Activated CD4-positive, alpha-beta T cell treated with anti-CD3 and anti-CD28 coated beads for 36 hours (primary cell): ENCODE data around the gene TMEM40. TPM values are rescaled to one million over a fixed set of nuclear protein-coding genes. Genes with fewer than 3 reads are reported as not detected.

Source experiments
- ATAC-seq: fragments of 200-7000 bp; cut with Tn5 transposase; one replicate; pipeline ENCODE4 v1.10.0; 2021; ENCODE audit warnings: mild to moderate bottlenecking, moderate library complexity
- CTCF ChIA-PET: fragments of 350-600 bp; sonication (Branson Sonifier 250); formaldehyde crosslinking; loops from one replicate; lab custom pipeline; 2021; ENCODE audit warnings: antibody characterized with exemption; lab: Charles Lee
- POLR2A ChIA-PET: fragments of 350-600 bp; sonication (Branson Sonifier 250); formaldehyde crosslinking; loops from one replicate; lab custom pipeline; 2021; ENCODE audit warnings: antibody characterized with exemption, inconsistent platforms; lab: Charles Lee
- DNase-seq: peaks from one replicate; pipeline ENCODE4 v3.0.0-alpha.2; 2020
- H3K27ac Mint-ChIP-seq: one replicate; pipeline ENCODE4 v1.8.0; 2021; ENCODE audit warnings: mixed read lengths
- H3K27me3 Mint-ChIP-seq: one replicate; pipeline ENCODE4 v1.8.0; 2021; ENCODE audit warnings: mixed read lengths
- H3K36me3 Mint-ChIP-seq: one replicate; pipeline ENCODE4 v1.8.0; 2021; ENCODE audit warnings: low read depth, mixed read lengths
- H3K4me1 Mint-ChIP-seq: one replicate; pipeline ENCODE4 v1.8.0; 2021; ENCODE audit warnings: mixed read lengths
- H3K4me3 Mint-ChIP-seq: one replicate; pipeline ENCODE4 v1.8.0; 2021; ENCODE audit warnings: mild to moderate bottlenecking, moderate library complexity, mixed read lengths
- H3K9me3 Mint-ChIP-seq: one replicate; pipeline ENCODE4 v1.8.0; 2021; ENCODE audit warnings: low read depth, mixed read lengths
- intact Hi-C, 2 experiments: fragments of 100-400 bp; cut with DNase I in 1 of 2; cut with micrococcal nuclease in 1 of 2; formaldehyde crosslinking; loops; one replicate each; pipeline versions ENCODE4 v1.14.2 to v1.15.1; 2022 to 2024; cut with DNase I, micrococcal nuclease
- total RNA-seq, 2 experiments: library from RNA; stranded (reverse); gene quantifications; one replicate each; pipeline ENCODE4 v1.2.3, GENCODE V29; 2021

TMEM40 gene, protein sequence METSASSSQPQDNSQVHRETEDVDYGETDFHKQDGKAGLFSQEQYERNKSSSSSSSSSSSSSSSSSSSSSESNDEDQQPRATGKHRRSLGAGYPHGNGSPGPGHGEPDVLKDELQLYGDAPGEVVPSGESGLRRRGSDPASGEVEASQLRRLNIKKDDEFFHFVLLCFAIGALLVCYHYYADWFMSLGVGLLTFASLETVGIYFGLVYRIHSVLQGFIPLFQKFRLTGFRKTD
- not detected for total RNA-seq

DNA sequence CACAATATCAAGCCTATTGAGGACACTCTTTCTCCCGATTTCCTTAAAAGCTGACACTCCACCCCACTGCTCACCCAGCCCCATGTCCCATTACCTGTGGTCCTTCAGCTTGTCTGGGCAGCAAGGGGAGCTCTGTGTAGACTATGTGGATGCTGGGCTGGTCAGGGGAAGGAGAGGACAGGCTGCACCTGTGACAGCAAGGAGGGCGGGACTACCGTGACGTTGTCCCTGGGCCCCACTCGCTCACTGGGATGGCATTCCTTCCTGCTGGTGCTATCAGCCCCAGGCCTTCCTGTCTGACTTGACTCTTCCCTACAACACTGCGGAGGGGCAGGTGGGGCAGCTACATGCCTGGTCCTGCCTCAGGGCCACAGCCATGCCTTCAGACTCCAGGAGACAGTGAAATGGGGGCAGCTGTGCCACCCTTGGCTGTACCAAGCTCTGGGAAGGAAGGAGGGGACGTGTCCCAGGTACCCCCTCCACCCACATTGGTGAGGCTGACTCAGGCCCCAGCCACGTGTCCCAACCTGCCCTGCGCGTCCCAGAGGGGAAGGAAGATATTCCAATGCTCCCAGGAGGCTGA lies at the start of gene TMEM40:
TMEM40 (minus strand) TSS at position 163 of the 583 bp plus-strand sequence. CDS start 9,427 bp downstream, outside the sequence.
- POLR2A ChIA-PET, result interaction anchor here (0.9 kb wide), 1 partner anchor 99 kb away, joined by 8 read pairs; no protein-coding TSS in a partner anchor

DNA sequence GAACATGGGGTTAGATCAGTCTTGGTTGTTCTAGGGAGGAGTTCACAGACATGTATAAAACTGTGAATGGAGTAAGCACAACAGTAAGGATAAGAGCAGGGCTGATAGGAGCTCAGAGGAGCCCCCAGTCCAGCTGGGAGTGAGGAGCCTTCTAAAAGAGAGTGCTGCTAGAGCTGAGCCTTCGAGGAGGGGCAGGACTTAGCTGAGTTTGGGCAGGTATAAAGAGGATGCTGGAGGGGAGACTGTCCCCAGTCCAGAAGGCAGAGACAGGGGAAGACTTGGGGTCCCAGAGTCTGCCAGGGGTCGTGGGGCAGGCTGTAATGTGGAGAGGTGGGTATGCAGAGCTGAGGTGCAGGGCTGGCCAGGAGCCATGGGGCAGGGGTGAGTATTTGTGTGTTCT lies 49.5 kb upstream of the TMEM40 start:
- Mint-ChIP-seq H3K27ac (no peak overlapping the region), H3K4me1 (peaks cover 6% of the 10 kb centered on the region), H3K9me3 (no peaks in the 10 kb centered on the region), H3K4me3 (no peak overlapping the region), H3K36me3 (no peaks in the 10 kb centered on the region), H3K27me3 (no peaks in the 10 kb centered on the region)
- intact Hi-C loops, result no loop called here
- CTCF ChIA-PET, result interaction anchor here (0.7 to 4.9 kb wide), 8 partner anchors 11 to 108 kb away, joined by 3 to 49 read pairs (median 6); partner anchors contain the start of genes CAND2 and RPL32
- no peak for DNase-seq
- POLR2A ChIA-PET, result interaction anchor here (0.6 to 3.5 kb wide), 3 partner anchors 25 to 69 kb away, joined by 3 to 24 read pairs (median 3); partner anchors contain the start of gene RPL32
- ATAC-seq, result no peak

More for the DNA sequence above, at the start of gene TMEM40:
- CTCF ChIA-PET, result interaction anchor here (0.7 to 0.9 kb wide), 2 partner anchors 29 to 42 kb away, joined by 3 to 5 read pairs; no protein-coding TSS in a partner anchor
- H3K27me3 Mint-ChIP-seq, result peaks cover 6% of the 10 kb centered on the region
- no peaks in the 10 kb centered on the region for H3K9me3 Mint-ChIP-seq
- ATAC-seq (no peak), DNase-seq (no peak)
- no peak within 1 kb of the TSS for H3K4me3 Mint-ChIP-seq
- no peak within 1 kb of the TSS for H3K27ac Mint-ChIP-seq
- peaks cover 11% of the 10 kb centered on the region for H3K4me1 Mint-ChIP-seq
- intact Hi-C loops, result no loop called here
- no peaks in the 10 kb centered on the region for H3K36me3 Mint-ChIP-seq

DNA sequence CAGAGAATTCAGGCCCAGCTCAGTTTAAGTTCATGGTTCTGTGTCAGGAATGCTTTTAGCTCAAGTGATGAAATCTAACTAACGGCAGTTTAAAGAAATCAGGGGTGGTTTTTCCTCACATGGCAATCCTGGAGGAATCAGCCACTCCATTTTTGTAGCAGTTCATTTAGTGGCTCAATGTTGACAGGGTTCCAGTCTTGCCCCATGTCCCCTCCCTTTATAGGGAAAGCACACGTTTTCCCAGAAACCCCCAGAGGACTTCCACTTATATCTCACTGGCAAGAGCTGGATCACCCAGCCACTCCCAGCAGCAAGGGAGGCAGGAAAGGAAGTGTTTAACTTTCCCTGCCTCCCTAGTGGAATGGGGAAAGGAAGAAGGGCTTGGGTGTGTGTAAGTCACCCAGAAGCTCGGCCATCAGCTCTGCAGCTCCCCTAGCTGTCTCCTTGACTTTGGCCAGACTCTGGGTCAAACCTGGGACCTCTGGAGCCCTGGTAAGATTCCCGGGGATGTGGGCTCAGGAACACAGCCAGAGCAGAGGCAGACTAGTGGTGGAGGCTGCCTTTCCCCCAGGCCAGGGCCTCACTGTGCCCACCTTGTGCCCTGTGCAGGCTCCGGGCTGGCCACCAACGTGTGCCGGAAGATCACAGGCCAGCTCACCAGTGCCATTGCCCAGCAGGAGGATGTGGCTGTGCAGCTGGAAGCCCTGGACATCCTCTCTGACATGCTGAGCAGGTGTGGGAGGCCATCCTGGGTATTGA lies 48.7 kb upstream of the TMEM40 start:
- ATAC-seq (no peak), DNase-seq (no peak)
- ChIA-PET CTCF (interaction anchor here (0.7 to 4.9 kb wide), 6 partner anchors 10 to 87 kb away, joined by 3 to 49 read pairs (median 6); partner anchors contain the start of genes CAND2 and RPL32), POLR2A (interaction anchor here (1.1 to 3.5 kb wide), 2 partner anchors 26 to 34 kb away, joined by 3 to 24 read pairs; partner anchors contain the start of gene RPL32)
- H3K27ac Mint-ChIP-seq, result no peak overlapping the region
- H3K9me3 Mint-ChIP-seq, result no peaks in the 10 kb centered on the region
- no peaks in the 10 kb centered on the region for H3K27me3 Mint-ChIP-seq
- H3K4me3 Mint-ChIP-seq, result no peak overlapping the region
- intact Hi-C loops, result no loop called here
- H3K36me3 Mint-ChIP-seq, result no peaks in the 10 kb centered on the region
- peaks cover 6% of the 10 kb centered on the region for H3K4me1 Mint-ChIP-seq

DNA sequence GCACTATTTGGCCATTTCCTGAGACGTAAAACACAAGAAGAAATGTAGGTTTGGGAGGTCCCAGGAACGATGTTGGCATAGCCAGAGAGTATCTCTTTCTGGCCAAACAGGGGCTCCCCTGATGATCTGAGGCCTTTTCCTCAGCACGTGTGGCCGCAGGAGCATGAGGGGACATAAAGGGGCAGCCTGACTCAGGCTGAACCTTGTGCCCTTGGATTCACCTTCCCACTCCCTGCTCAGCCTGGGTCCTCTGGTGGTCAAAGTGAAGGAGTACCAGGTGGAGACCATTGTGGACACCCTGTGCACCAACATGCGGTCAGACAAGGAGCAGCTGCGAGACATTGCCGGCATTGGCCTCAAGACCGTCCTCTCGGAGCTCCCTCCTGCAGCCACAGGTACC lies 48.0 kb upstream of the TMEM40 start:
- DNase-seq (no peak), ATAC-seq (no peak)
- Mint-ChIP-seq H3K9me3 (no peaks in the 10 kb centered on the region), H3K36me3 (no peaks in the 10 kb centered on the region), H3K27me3 (no peaks in the 10 kb centered on the region), H3K27ac (no peak overlapping the region), H3K4me3 (no peak overlapping the region), H3K4me1 (peaks cover 6% of the 10 kb centered on the region)
- intact Hi-C loops, result no loop called here
- CTCF ChIA-PET, result interaction anchor here (0.7 to 4.9 kb wide), 3 partner anchors 10 to 86 kb away, joined by 4 to 49 read pairs (median 7); partner anchors contain the start of genes CAND2 and RPL32
- POLR2A ChIA-PET, result interaction anchor here (0.6 kb wide), 1 partner anchor 9 kb away, joined by 3 read pairs; no protein-coding TSS in a partner anchor

DNA sequence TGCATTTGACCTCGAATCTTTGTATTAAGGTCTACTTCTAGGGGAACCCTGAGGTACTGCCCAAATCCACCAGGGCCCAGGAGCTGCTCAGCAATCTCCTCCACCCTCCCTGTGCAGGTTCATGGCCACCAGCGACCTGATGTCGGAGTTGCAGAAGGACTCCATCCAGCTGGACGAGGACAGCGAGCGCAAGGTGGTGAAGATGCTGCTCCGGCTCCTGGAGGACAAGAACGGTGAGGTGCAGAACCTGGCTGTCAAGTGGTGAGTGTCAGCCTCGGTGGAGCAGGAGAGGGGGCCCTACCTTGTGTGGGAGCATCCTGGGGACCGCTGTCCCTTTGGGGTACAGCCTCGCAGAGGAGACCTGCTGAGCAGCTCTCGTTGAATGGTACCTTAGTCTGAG lies 44.3 kb upstream of the TMEM40 start:
- ATAC-seq, result no peak
- H3K4me1 Mint-ChIP-seq, result no peaks in the 10 kb centered on the region
- no peaks in the 10 kb centered on the region for H3K9me3 Mint-ChIP-seq
- ChIA-PET CTCF (interaction anchor here (0.7 kb wide), 1 partner anchor 734 kb away, joined by 3 read pairs; no protein-coding TSS in a partner anchor), POLR2A (no interaction called here)
- intact Hi-C loops, result no loop called here
- H3K27ac Mint-ChIP-seq, result no peak overlapping the region
- DNase-seq, result no peak
- no peaks in the 10 kb centered on the region for H3K27me3 Mint-ChIP-seq
- H3K36me3 Mint-ChIP-seq, result no peaks in the 10 kb centered on the region
- no peak overlapping the region for H3K4me3 Mint-ChIP-seq

DNA sequence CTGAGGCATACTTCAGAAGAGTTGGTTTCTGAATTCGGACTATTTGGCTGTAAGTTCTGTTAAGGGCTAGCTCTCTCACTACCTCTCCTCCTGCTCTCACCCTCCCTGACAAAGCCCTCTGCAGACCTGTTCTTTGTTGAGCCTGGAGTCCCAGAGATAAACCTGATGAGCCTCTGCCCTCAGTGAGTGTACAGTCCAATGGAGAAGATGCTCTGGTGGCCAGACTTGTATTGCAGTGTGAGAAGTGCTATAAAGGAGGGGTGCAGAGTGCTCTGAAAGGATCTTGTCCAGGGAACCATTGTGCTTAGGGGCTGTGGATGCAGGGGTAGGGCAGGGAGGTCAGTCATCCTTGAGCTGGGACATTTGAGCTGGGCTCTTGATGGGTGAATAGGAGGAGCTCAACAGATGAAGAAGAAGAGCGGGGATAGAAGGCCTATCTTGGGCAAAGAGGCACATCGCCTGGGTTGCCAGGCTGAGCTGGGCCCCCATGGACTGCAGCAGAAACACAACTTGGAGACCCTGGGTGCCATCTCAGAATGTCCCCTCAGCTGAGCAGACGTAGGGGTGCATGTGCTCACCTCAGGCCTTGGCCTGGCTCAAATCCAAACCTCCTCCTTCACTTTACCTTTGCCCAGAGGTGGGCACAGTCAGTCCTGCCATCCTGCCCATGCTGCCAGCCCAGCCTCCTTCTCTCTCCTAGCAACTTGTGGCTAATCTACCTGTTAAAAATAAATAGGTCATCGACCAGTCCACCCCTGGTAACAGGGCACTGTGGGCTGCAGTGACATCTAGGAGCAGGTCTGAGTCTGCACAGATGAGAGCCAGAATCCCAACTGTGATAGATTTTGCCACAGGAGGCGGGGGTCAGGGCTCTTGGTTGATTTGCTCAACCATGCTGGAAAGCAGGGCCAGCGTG lies 40.7 kb upstream of the TMEM40 start:
- H3K4me3 Mint-ChIP-seq, result no peak overlapping the region
- intact Hi-C loops, result no loop called here
- H3K36me3 Mint-ChIP-seq, result no peaks in the 10 kb centered on the region
- ATAC-seq (no peak), DNase-seq (no peak)
- POLR2A ChIA-PET, result no interaction called here
- CTCF ChIA-PET, result interaction anchor here (0.5 to 5.4 kb wide), 3 partner anchors 9 to 47 kb away, joined by 3 to 49 read pairs (median 14); no protein-coding TSS in a partner anchor
- H3K27ac Mint-ChIP-seq, result no peak overlapping the region
- H3K27me3 Mint-ChIP-seq, result no peaks in the 10 kb centered on the region
- H3K9me3 Mint-ChIP-seq, result no peaks in the 10 kb centered on the region
- H3K4me1 Mint-ChIP-seq, result peaks cover 16% of the 10 kb centered on the region

DNA sequence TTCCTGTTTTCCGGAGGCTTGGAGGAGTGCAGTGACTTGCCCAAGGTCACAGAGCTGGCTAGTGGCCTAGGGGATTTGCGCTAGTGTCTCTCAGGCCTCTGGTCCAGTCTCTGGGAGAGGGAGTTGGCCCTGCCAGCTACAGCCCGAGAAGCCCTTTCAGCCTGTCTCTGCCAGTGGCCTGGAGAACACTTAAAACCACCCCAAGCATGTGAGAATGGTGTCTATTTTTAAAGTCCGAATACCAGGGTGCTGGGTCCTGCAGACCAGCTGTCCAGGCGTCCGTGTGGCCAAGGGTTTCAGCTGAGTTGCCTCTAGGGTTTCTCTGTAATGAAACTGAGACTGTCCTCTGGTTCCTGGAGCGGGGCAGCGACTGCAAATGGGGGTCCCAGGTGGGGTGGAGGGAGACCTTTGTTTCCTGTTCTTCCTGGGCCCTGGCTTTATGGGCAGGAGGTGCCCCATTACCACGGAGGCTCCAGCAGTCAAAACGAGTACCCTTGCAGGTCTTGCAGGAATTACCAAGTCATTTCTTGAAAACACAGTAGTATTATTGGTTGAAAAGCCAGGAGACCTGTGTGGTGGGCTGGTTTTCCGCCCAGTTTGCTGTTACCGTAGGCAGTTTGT lies 39.6 kb upstream of the TMEM40 start:
- ATAC-seq, result no peak
- Mint-ChIP-seq H3K27ac (no peak overlapping the region), H3K9me3 (no peaks in the 10 kb centered on the region), H3K27me3 (no peaks in the 10 kb centered on the region), H3K36me3 (no peaks in the 10 kb centered on the region), H3K4me1 (peaks cover 16% of the 10 kb centered on the region), H3K4me3 (no peak overlapping the region)
- CTCF ChIA-PET, result interaction anchor here (1.1 to 5.4 kb wide), 4 partner anchors 10 to 31 kb away, joined by 3 to 49 read pairs (median 8); no protein-coding TSS in a partner anchor
- POLR2A ChIA-PET, result no interaction called here
- intact Hi-C loops, result no loop called here
- DNase-seq, result no peak

DNA sequence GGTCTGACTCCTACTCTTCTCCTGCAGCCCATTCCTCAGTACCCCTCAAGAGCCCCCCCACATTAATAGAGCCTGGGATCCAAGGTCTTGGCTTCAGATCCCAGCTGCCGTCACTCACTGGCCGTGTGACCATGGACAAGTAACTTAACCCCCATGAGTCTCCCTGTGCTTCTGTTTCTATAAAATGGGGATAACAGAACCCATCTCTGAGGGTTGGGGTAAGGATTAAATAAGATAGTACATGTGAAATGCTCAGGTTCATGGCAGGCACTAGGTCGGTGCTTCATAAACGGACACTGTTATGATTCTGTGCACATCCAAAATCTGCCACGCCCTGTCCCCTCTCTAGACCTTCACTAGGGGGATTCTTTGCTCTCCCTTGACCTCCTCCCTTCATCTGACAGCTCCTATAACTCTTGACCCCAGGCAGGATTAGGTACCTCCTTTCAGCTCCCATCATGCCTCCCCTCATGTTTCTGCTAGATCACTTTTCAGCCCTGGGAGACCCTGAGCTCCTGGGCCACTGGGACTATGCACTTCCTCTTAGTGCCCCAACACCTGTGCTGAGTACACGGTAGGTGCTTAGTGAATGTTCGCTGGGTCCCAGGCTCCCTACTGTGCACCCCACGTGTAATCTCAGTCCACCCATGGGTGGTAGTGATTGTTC lies 39.0 kb upstream of the TMEM40 start:
- no peak for ATAC-seq
- no peaks in the 10 kb centered on the region for H3K36me3 Mint-ChIP-seq
- peaks cover 16% of the 10 kb centered on the region for H3K4me1 Mint-ChIP-seq
- no peaks in the 10 kb centered on the region for H3K27me3 Mint-ChIP-seq
- POLR2A ChIA-PET, result interaction anchor here (0.6 kb wide), 1 partner anchor 9 kb away, joined by 3 read pairs; no protein-coding TSS in a partner anchor
- H3K27ac Mint-ChIP-seq, result no peak overlapping the region
- CTCF ChIA-PET, result interaction anchor here (0.8 to 5.4 kb wide), 4 partner anchors 11 to 1876 kb away, joined by 3 to 49 read pairs (median 3); no protein-coding TSS in a partner anchor
- H3K4me3 Mint-ChIP-seq, result peak overlapping the region; percentile 33
- no peak for DNase-seq
- H3K9me3 Mint-ChIP-seq, result no peaks in the 10 kb centered on the region
- intact Hi-C loops, result no loop called here

DNA sequence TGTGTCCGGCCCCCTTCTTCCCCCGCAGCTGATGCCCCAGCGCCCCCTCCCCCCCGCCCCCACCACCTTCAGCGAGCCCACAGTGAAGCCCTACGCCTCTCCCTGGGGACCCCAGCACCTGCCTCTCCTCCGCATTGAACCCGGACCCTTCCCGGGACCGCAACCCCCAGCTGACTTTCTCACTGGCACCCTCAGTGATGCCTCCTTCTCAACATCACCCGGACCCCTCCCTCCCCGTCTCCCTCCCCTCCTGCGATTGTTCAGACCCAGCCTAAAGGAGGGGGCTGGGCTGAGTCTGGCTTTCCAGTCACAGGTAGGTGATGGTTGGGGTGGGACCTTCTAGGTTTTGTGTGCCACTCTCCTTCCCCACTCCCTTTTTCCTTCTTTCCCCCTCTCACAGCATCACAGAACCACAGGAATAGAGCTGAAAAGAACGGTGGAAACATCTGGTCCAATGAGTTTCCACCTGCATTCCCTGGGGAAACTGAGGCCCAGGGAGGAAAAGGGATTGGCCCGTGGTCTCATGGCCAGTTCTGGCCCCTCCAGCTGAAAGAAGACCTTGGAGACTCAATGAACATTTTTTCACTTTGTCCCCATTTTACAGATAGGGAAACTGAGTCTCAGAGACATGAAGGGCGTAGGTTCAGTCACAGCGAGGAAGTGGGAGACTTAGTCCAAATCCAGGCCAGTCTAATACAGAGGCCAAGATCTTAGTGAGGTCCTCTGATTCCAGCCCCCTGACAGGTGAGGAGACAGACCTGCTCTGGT lies 38.2 kb upstream of the TMEM40 start:
- no peak for DNase-seq
- Mint-ChIP-seq H3K36me3 (no peaks in the 10 kb centered on the region), H3K9me3 (no peaks in the 10 kb centered on the region), H3K4me3 (peak overlapping the region; percentile 71), H3K4me1 (peaks cover 16% of the 10 kb centered on the region), H3K27me3 (no peaks in the 10 kb centered on the region), H3K27ac (no peak overlapping the region)
- ChIA-PET CTCF (interaction anchor here (0.6 to 5.4 kb wide), 4 partner anchors 10 to 1876 kb away, joined by 3 to 49 read pairs (median 6); no protein-coding TSS in a partner anchor), POLR2A (interaction anchor here (0.6 kb wide), 1 partner anchor 10 kb away, joined by 3 read pairs; no protein-coding TSS in a partner anchor)
- no peak for ATAC-seq
- intact Hi-C loops, result no loop called here
